ENCODE data around the gene MIER2. TPM values are rescaled to one million over a fixed set of nuclear protein-coding genes. Genes with fewer than 3 reads are reported as not detected.

MIER2 gene
- total and polyA plus RNA-seq, 2 donors (not counting 1 experiment from before 2014, with no cell fraction given): 10.5 to 19.7 TPM

- ChIA-PET POLR2A (no interaction called here), CTCF (no interaction called here)
- H3K4me1 ChIP-seq (ENCODE audit: control insufficient read depth in 2 of 2, insufficient read depth in 2 of 2, low read length in 2 of 2): no peaks in the 10 kb centered on the region
- H3K27me3 Mint-ChIP-seq: peaks cover 6% of the 10 kb centered on the region
- H3K36me3 ChIP-seq (replicated peaks in 1 of 2; ENCODE audit: control extremely low read depth in 1 of 2, control insufficient read depth in 1 of 2, extremely low read depth in 1 of 2, insufficient read depth in 2 of 2, low read length in 1 of 2): no peaks in the 10 kb centered on the region
- no peaks in the 10 kb centered on the region for H3K27me3 ChIP-seq (replicated peaks in 1 of 4; ENCODE audit: control extremely low read depth in 1 of 4, control insufficient read depth in 3 of 4, insufficient read depth in 4 of 4, low read length in 3 of 4)
- no peak overlapping the region for H3K4me3 ChIP-seq (ENCODE audit: control extremely low read depth in 1 of 5, extremely low read depth in 1 of 5, insufficient read depth in 1 of 5, low read depth in 2 of 5, low read length in 4 of 5)
- H3K9ac ChIP-seq (ENCODE audit: low read length): no peak overlapping the region
- H3K4me1 Mint-ChIP-seq: no peaks in the 10 kb centered on the region
- peaks cover 10% of the 10 kb centered on the region for H3K9me3 Mint-ChIP-seq (ENCODE audit: insufficient read depth)
- intact Hi-C loops (cut with micrococcal nuclease): no loop called here
- no CpG with 5 or more reads among the region's 4 CpGs for WGBS (ENCODE audit: insufficient coverage)
- TF ChIP-seq CTCF (IDR thresholded peaks at IDR 0.05) (no peak), EZH2 (IDR thresholded peaks at IDR 0.05; ENCODE audit: borderline replicate concordance, insufficient read depth, low read depth, low read length, poor library complexity, severe bottlenecking) (no peak)
- H3K4me3 Mint-ChIP-seq: no peak overlapping the region
- ATAC-seq (ENCODE audit: low read depth): no peak
- H4K20me1 ChIP-seq (ENCODE audit: control insufficient read depth, insufficient read depth, low read length, poor library complexity, severe bottlenecking): no peaks in the 10 kb centered on the region
- H3K4me2 ChIP-seq (replicated peaks; ENCODE audit: low read depth, low read length, poor library complexity, severe bottlenecking): no peak overlapping the region
- no peak overlapping the region for H3K27ac Mint-ChIP-seq
- H3K27ac ChIP-seq (ENCODE audit: low read length in 2 of 2): no peak overlapping the region
- no peak for DNase-seq
- no peaks in the 10 kb centered on the region for H3K79me2 ChIP-seq (ENCODE audit: control insufficient read depth, insufficient read depth, low read length)
- no peak overlapping the region for H2AFZ ChIP-seq (ENCODE audit: insufficient read depth, low read depth, low read length, poor library complexity, severe bottlenecking)
- peaks cover 3 to 22% (median 5%) of the 10 kb centered on the region in 3 donors for H3K9me3 ChIP-seq (ENCODE audit: control extremely low read depth in 1 of 3, control insufficient read depth in 2 of 3, insufficient read depth in 1 of 3, low read length in 2 of 3)
Observed at GRCh38 chr19:355134-355533, 10.5 kb upstream of the MIER2 start.

GRCh38 chr19:351976-352625 is 7.5 kb upstream of the MIER2 start:
- ATAC-seq (ENCODE audit: low read depth) (no peak), DNase-seq (no peak)
- H3K79me2 ChIP-seq (ENCODE audit: control insufficient read depth, insufficient read depth, low read length): no peaks in the 10 kb centered on the region
- no peak overlapping the region for H3K4me2 ChIP-seq (replicated peaks; ENCODE audit: low read depth, low read length, poor library complexity, severe bottlenecking)
- no peak overlapping the region for H2AFZ ChIP-seq (ENCODE audit: insufficient read depth, low read depth, low read length, poor library complexity, severe bottlenecking)
- H4K20me1 ChIP-seq (ENCODE audit: control insufficient read depth, insufficient read depth, low read length, poor library complexity, severe bottlenecking): no peaks in the 10 kb centered on the region
- H3K4me1 ChIP-seq (ENCODE audit: control insufficient read depth in 2 of 2, insufficient read depth in 2 of 2, low read length in 2 of 2): no peaks in the 10 kb centered on the region
- H3K4me3 ChIP-seq (ENCODE audit: control extremely low read depth in 1 of 5, extremely low read depth in 1 of 5, insufficient read depth in 1 of 5, low read depth in 2 of 5, low read length in 4 of 5): no peak overlapping the region
- H3K27ac Mint-ChIP-seq: no peak overlapping the region
- POLR2A ChIA-PET: no interaction called here
- intact Hi-C loops (cut with micrococcal nuclease): no loop called here
- H3K36me3 ChIP-seq (replicated peaks in 1 of 2; ENCODE audit: control extremely low read depth in 1 of 2, control insufficient read depth in 1 of 2, extremely low read depth in 1 of 2, insufficient read depth in 2 of 2, low read length in 1 of 2): no peaks in the 10 kb centered on the region
- TF ChIP-seq CTCF (IDR thresholded peaks at IDR 0.05): no peak
- TF ChIP-seq EZH2 (IDR thresholded peaks at IDR 0.05; ENCODE audit: borderline replicate concordance, insufficient read depth, low read depth, low read length, poor library complexity, severe bottlenecking): no peak
- H3K27me3 ChIP-seq (replicated peaks in 1 of 4; ENCODE audit: control extremely low read depth in 1 of 4, control insufficient read depth in 3 of 4, insufficient read depth in 4 of 4, low read length in 3 of 4): no peaks in the 10 kb centered on the region
- no peak overlapping the region for H3K27ac ChIP-seq (ENCODE audit: low read length in 2 of 2)
- H3K4me3 Mint-ChIP-seq: no peak overlapping the region
- CTCF ChIA-PET: no interaction called here
- peaks cover 10% of the 10 kb centered on the region for H3K9me3 Mint-ChIP-seq (ENCODE audit: insufficient read depth)
- H3K27me3 Mint-ChIP-seq: no peaks in the 10 kb centered on the region
- no peaks in the 10 kb centered on the region for H3K4me1 Mint-ChIP-seq
- 67% methylated on average over 11 of the region's 19 CpGs for WGBS (ENCODE audit: insufficient coverage)
- H3K9me3 ChIP-seq (ENCODE audit: control extremely low read depth in 1 of 3, control insufficient read depth in 2 of 3, insufficient read depth in 1 of 3, low read length in 2 of 3): peaks cover 3 to 22% (median 5%) of the 10 kb centered on the region in 3 donors
- no peak overlapping the region for H3K9ac ChIP-seq (ENCODE audit: low read length)

Data from B cell (primary cell).